RWPE1 (cell line): ENCODE data around the gene ABHD10.

Experiments used
- CTCF ChIA-PET: fragments of 350-600 bp; sonication (Branson Sonifier 250); formaldehyde crosslinking; extraction: SDS; loops from one replicate; lab custom pipeline; 2021; lab: Yijun Ruan, JAX
- POLR2A ChIA-PET: fragments of 400-600 bp; formaldehyde crosslinking; extraction: SDS; loops from one replicate; lab custom pipeline; 2020; ENCODE audit warnings: antibody characterized with exemption; ENCODE audit not compliant: low non-redundant PET; lab: Yijun Ruan, JAX
- DNase-seq: peaks from one replicate; pipeline ENCODE4 v3.0.0; 2012; ENCODE audit warnings: low spot score
- H3K27ac ChIP-seq: fragments of 450-650 bp; 2 replicates; pipeline ENCODE4 v1.5.1; 2017
- CTCF ChIP-seq: fragments of 450-650 bp; conservative IDR thresholded peaks from 2 replicates; pipeline ENCODE4 v1.5.1; 2017; ENCODE audit warnings: low read depth, mild to moderate bottlenecking

Gene ABHD10

GRCh38 chr3:112017091-112017490, 38.3 kb downstream of the ABHD10 start:
- DNase-seq = no peak
- no peak overlapping the region for H3K27ac ChIP-seq
- no peak for TF ChIP-seq CTCF
- POLR2A ChIA-PET = no interaction called here
- CTCF ChIA-PET = interaction anchor here (0.6 to 0.7 kb wide), 3 partner anchors 27 to 819 kb away, joined by 3 read pairs; no protein-coding TSS in a partner anchor

GRCh38 chr3:112018712-112019111, 39.9 kb downstream of the ABHD10 start:
- no peak for DNase-seq
- no peak overlapping the region for H3K27ac ChIP-seq
- ChIA-PET CTCF (interaction anchor here (0.6 kb wide), 1 partner anchor 30 kb away, joined by 4 read pairs; no protein-coding TSS in a partner anchor), POLR2A (no interaction called here)
- no peak for TF ChIP-seq CTCF

- CTCF ChIA-PET = no interaction called here
Observed at GRCh38 chr3:112019716-112020115, 40.9 kb downstream of the ABHD10 start.

GRCh38 chr3:112020674-112021085, 41.9 kb downstream of the ABHD10 start:
- no peak for TF ChIP-seq CTCF
- POLR2A ChIA-PET = no interaction called here
- no peak overlapping the region for H3K27ac ChIP-seq
- CTCF ChIA-PET = no interaction called here
- no peak for DNase-seq

More at GRCh38 chr3:112019716-112020115, 40.9 kb downstream of the ABHD10 start:
- H3K27ac ChIP-seq = no peak overlapping the region
- POLR2A ChIA-PET = no interaction called here
- TF ChIP-seq CTCF = no peak
- DNase-seq = no peak

GRCh38 chr3:112027142-112027541, 48.3 kb downstream of the ABHD10 start:
- no peak for TF ChIP-seq CTCF
- POLR2A ChIA-PET = no interaction called here
- DNase-seq = no peak
- CTCF ChIA-PET = interaction anchor here (0.7 kb wide), 1 partner anchor 21 kb away, joined by 4 read pairs; no protein-coding TSS in a partner anchor
- no peak overlapping the region for H3K27ac ChIP-seq

GRCh38 chr3:112027826-112028225, 49.0 kb downstream of the ABHD10 start:
- H3K27ac ChIP-seq = no peak overlapping the region
- ChIA-PET POLR2A (no interaction called here), CTCF (interaction anchor here (0.5 to 0.7 kb wide), 2 partner anchors 21 to 351 kb away, joined by 3 to 4 read pairs; no protein-coding TSS in a partner anchor)
- no peak for TF ChIP-seq CTCF
- DNase-seq = no peak
